SHP77 treated with DMSO at 0.1 percent for 48 hours (cell line): ENCODE measurements around the gene P2RX2.

Experiments used
- DNase-seq: peaks from one replicate; lab custom pipeline; 2025; lab: John Stamatoyannopoulos, UW

P2RX2 gene

GRCh38 chr12:132620113-132620898 lies 1.7 kb downstream of the P2RX2 start:
- DNase-seq, result no peak

GRCh38 chr12:132620899-132621656 lies 2.5 kb downstream of the P2RX2 start:
- DNase-seq, result peak; percentile 57

DNA sequence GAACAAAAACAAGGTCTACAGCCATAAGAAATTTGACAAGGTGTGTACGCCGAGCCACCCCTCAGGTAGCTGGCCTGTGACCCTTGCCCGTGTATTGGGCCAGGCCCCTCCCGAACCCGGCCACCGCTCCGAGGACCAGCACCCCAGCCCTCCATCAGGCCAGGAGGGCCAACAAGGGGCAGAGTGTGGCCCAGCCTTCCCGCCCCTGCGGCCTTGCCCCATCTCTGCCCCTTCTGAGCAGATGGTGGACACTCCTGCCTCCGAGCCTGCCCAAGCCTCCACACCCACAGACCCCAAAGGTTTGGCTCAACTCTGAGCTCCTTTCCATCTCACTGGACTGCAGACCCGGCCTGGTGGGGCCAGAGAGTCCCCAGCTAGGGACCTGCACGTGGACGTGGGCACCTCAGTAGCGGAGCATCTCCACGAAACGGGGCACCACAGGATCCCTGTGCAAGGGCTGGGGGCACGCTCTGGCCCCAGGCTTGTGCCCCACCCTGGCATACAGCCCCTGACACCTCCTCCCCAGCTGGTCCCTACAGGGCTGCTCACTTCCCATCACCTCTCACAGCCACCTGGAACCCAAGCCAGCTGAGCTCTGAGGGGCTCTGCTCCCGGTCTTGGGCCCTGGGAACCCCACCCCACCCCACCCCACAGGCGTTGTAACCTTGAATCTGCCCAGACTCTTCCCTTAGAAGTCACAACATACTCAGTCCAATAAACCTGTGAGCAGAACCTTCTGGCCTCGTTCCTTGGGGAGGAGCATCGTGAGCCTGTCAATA lies 3.3 kb downstream of the P2RX2 start:
- DNase-seq, result no peak

DNA sequence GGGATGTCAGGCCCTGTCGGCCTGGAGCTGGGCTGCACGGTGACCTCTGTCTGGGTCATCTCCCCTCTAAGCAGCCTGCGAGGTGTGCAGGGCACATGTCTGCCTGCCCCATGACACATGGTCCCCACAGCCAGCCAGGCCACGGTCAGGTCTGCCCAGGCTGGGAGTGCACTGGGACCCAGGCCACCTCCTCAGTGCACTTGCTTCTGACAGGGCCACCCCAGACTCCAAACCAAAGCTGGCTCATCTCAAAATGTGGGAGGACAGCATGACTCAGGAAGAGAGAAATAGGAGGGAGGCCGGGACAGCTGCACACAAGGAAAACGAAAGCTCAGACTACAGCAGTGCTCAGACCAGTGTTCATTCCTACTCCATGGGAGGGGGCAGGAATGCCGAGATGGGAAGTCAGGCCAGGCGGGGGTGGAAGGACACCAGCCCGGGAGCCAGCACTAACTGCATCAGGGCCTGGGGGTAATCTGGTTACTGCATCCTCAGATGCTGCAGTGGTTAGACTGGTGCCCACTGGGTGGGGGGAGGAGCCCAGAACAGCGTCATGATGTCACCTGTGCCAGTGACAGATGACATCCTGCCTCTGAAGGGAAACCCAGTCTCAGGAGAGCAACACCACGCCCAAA lies 4.0 kb downstream of the P2RX2 start:
- DNase-seq, result peak; percentile 7

- DNase-seq, result no peak
Observed at GRCh38 chr12:132623072-132623869, 4.7 kb downstream of the P2RX2 start.

- no peak for DNase-seq
Observed at GRCh38 chr12:132624186-132624855, 5.7 kb downstream of the P2RX2 start.

DNA sequence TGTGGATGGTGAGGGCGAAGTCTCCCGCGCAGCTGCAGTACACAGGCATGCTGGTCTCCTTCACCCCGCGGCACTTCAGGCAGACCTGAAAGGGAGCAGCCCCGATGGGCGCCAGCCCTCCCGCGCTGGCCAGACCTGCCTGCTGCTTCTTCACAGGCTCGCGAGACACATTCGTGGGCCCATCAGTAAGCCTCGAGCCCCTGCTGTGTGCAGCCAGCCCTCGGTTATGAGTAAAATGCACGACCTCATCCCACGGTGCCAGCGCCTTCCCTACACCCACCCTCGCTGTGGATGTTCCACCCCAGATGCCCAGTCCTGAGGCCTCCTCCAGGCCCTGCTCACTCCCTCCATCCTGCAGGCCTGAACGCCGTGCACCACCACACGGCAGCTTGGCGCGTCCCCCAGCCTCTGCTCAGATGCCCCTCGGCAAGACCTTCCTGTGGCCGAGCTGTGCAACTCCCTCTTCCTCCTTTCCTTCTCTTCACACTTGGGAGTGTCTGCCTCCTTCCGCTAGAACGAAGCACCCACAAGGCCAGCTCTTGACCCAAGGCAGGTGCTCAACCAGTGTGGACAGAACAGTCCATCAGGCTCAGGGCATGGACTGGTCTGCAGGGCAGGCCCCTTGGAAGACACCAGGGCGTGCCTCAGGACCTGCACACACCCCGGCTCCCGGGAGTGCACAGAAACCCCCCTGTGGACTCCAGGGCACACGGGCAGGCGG lies 6.5 kb downstream of the P2RX2 start:
- DNase-seq, result no peak

- DNase-seq, result no peak
Observed at GRCh38 chr12:132625731-132626430, 7.3 kb downstream of the P2RX2 start.

- no peak for DNase-seq
Observed at GRCh38 chr12:132629330-132629729, 10.8 kb downstream of the P2RX2 start.

- no peak for DNase-seq
Observed at GRCh38 chr12:132630672-132631071, 12.1 kb downstream of the P2RX2 start.

DNA sequence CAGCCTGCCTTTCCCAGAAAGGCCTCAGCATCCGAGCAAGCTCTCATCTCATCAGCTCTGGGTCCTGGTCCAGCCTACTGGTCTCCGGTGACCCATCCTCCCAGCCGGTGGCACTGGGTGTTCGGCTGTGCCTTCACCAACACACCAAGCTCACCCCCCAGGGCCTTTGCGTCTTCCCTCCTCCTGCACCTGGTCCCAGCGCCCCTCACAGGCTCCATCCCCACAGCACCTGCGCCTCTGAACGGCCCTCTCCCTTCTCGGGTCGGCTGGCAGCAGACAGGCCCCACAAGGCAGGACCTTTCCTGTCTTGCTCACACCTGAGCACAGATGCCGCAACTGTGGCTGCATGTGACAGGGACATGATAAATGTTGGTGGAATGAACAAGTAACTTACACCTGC lies 13.1 kb downstream of the P2RX2 start:
- no peak for DNase-seq

GRCh38 chr12:132632521-132633228 lies 14.1 kb downstream of the P2RX2 start:
- no peak for DNase-seq

GRCh38 chr12:132633398-132633797 lies 14.8 kb downstream of the P2RX2 start:
- no peak for DNase-seq

GRCh38 chr12:132633901-132634300 lies 15.3 kb downstream of the P2RX2 start:
- DNase-seq, result no peak

GRCh38 chr12:132634411-132634990 lies 15.9 kb downstream of the P2RX2 start:
- DNase-seq, result no peak

- DNase-seq, result no peak
Observed at GRCh38 chr12:132635076-132635955, 16.7 kb downstream of the P2RX2 start.

DNA sequence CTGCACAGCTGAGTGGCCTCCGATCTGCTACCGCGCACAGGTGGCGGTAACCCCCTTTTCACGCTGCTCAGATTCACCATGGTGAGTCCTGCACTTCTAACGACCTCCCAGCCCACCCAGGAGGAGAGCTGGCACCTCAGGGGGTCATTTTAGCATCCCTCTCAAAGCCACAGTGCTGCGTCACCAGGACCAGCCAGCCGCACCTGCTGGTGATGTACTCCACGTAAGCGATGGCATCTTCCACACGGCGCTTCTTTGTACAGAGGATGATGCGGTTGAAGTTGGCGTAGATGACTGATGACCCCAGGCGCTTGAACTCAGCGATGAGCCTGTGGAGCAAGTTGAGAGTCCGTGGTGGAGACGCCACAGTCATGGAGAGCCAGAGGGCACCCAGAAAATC lies 19.2 kb downstream of the P2RX2 start:
- no peak for DNase-seq
